Effector memory CD4-positive, alpha-beta T cell (primary cell): ENCODE measurements around the gene TFEB.

ENCODE experiments used
- DNase-seq, 3 donors: peaks; one replicate each; pipeline ENCODE4 v3.0.0-alpha.2; 2020
- H3K27ac ChIP-seq: 2 replicates; pipeline ENCODE4 v1.7.0; 2013; ENCODE audit warnings: mild to moderate bottlenecking, low read length, moderate library complexity; ENCODE audit not compliant: insufficient read depth, poor library complexity, severe bottlenecking
- H3K27me3 ChIP-seq: replicated peaks from 2 replicates; pipeline ENCODE4 v1.7.0; 2013; ENCODE audit warnings: mild to moderate bottlenecking, low read length; ENCODE audit not compliant: insufficient read depth, control insufficient read depth, poor library complexity, severe bottlenecking
- H3K36me3 ChIP-seq: 2 replicates; pipeline ENCODE4 v1.7.0; 2013; ENCODE audit warnings: mild to moderate bottlenecking, low read length, moderate library complexity; ENCODE audit not compliant: control insufficient read depth, insufficient read depth
- H3K4me1 ChIP-seq: 2 replicates; pipeline ENCODE4 v1.7.0; 2013; ENCODE audit warnings: low read length, mild to moderate bottlenecking; ENCODE audit not compliant: control insufficient read depth, insufficient read depth, poor library complexity, severe bottlenecking
- H3K4me3 ChIP-seq: 2 replicates; pipeline ENCODE4 v1.7.0; 2013; ENCODE audit warnings: low read length, low read depth, mild to moderate bottlenecking; ENCODE audit not compliant: insufficient read depth, poor library complexity, severe bottlenecking
- H3K9me3 ChIP-seq: 2 replicates; pipeline ENCODE4 v1.7.0; 2013; ENCODE audit warnings: mild to moderate bottlenecking, low read length, moderate library complexity; ENCODE audit not compliant: control insufficient read depth

The TFEB gene

GRCh38 chr6:41750374-41750773 is 15.0 kb upstream of the TFEB start:
- Histone ChIP-seq H3K27me3 (no peaks in the 10 kb centered on the region), H3K27ac (no peak overlapping the region), H3K4me1 (no peaks in the 10 kb centered on the region), H3K9me3 (no peaks in the 10 kb centered on the region), H3K36me3 (no peaks in the 10 kb centered on the region), H3K4me3 (no peak overlapping the region)
- DNase-seq = no peak

- H3K27ac ChIP-seq = no peak overlapping the region
- no peaks in the 10 kb centered on the region for H3K4me1 ChIP-seq
- H3K36me3 ChIP-seq = no peaks in the 10 kb centered on the region
- H3K27me3 ChIP-seq = no peaks in the 10 kb centered on the region
- H3K9me3 ChIP-seq = no peaks in the 10 kb centered on the region
- no peak for DNase-seq
- H3K4me3 ChIP-seq = no peak overlapping the region
Observed at GRCh38 chr6:41748542-41748941, 13.1 kb upstream of the TFEB start.

- Histone ChIP-seq H3K36me3 (no peaks in the 10 kb centered on the region), H3K27me3 (no peaks in the 10 kb centered on the region), H3K27ac (no peak overlapping the region), H3K9me3 (no peaks in the 10 kb centered on the region), H3K4me3 (no peak overlapping the region), H3K4me1 (no peaks in the 10 kb centered on the region)
- DNase-seq = no peak
Observed at GRCh38 chr6:41748102-41748477, 12.7 kb upstream of the TFEB start.

GRCh38 chr6:41747256-41748101 is 12.1 kb upstream of the TFEB start, which contains the start of gene PGC:
PGC (minus strand) TSS chr6:41747397; CDS start chr6:41747334, 63 bp downstream.
- no peaks in the 10 kb centered on the region for H3K27me3 ChIP-seq
- H3K36me3 ChIP-seq = no peaks in the 10 kb centered on the region
- H3K4me3 ChIP-seq = no peak within 1 kb of the TSS
- H3K27ac ChIP-seq = no peak within 1 kb of the TSS
- no peaks in the 10 kb centered on the region for H3K4me1 ChIP-seq
- no peak for DNase-seq
- no peaks in the 10 kb centered on the region for H3K9me3 ChIP-seq

- Histone ChIP-seq H3K4me3 (no peak overlapping the region), H3K4me1 (no peaks in the 10 kb centered on the region), H3K36me3 (no peaks in the 10 kb centered on the region), H3K9me3 (no peaks in the 10 kb centered on the region), H3K27me3 (no peaks in the 10 kb centered on the region), H3K27ac (no peak overlapping the region)
- DNase-seq = no peak
Observed at GRCh38 chr6:41746107-41746506, 10.7 kb upstream of the TFEB start.

- H3K27me3 ChIP-seq = no peaks in the 10 kb centered on the region
- H3K9me3 ChIP-seq = no peaks in the 10 kb centered on the region
- H3K4me1 ChIP-seq = no peaks in the 10 kb centered on the region
- DNase-seq = no peak
- H3K27ac ChIP-seq = no peak overlapping the region
- H3K4me3 ChIP-seq = no peak overlapping the region
- no peaks in the 10 kb centered on the region for H3K36me3 ChIP-seq
Observed at GRCh38 chr6:41744236-41744787, 8.9 kb upstream of the TFEB start.

- Histone ChIP-seq H3K36me3 (no peaks in the 10 kb centered on the region), H3K4me1 (no peaks in the 10 kb centered on the region), H3K4me3 (no peak overlapping the region), H3K27me3 (no peaks in the 10 kb centered on the region), H3K9me3 (no peaks in the 10 kb centered on the region), H3K27ac (no peak overlapping the region)
- DNase-seq = no peak
Observed at GRCh38 chr6:41743406-41744235, 8.2 kb upstream of the TFEB start.

- H3K36me3 ChIP-seq = no peaks in the 10 kb centered on the region
- H3K27me3 ChIP-seq = no peaks in the 10 kb centered on the region
- H3K27ac ChIP-seq = no peak overlapping the region
- no peaks in the 10 kb centered on the region for H3K9me3 ChIP-seq
- H3K4me3 ChIP-seq = no peak overlapping the region
- DNase-seq = no peak
- H3K4me1 ChIP-seq = no peaks in the 10 kb centered on the region
Observed at GRCh38 chr6:41741625-41742490, 6.5 kb upstream of the TFEB start.

GRCh38 chr6:41740366-41741162 is 5.2 kb upstream of the TFEB start:
- H3K27ac ChIP-seq = no peak overlapping the region
- H3K9me3 ChIP-seq = no peaks in the 10 kb centered on the region
- no peak overlapping the region for H3K4me3 ChIP-seq
- H3K27me3 ChIP-seq = no peaks in the 10 kb centered on the region
- H3K36me3 ChIP-seq = no peaks in the 10 kb centered on the region
- DNase-seq = no peak
- H3K4me1 ChIP-seq = no peaks in the 10 kb centered on the region
